Central memory CD4-positive, alpha-beta T cell (primary cell): Measurements from ENCODE around the gene ZNF679.
A peak's percentile ranks its signal among the peaks of the same experiment; 100 is the strongest.
"Not testable (repeated sequence)": the region's sequence is repeated elsewhere in the genome, so short reads cannot be mapped to it uniquely, and the experiment has no call there.

Experiments
- DNase-seq: peaks from one replicate; pipeline ENCODE4 v3.0.0; 2022

ZNF679 gene

GRCh38 chr7:64312826-64313225 lies 84.6 kb downstream of the ZNF679 start:
- DNase-seq, result no peak

- DNase-seq, result peak; percentile 86
These were observed 85.6 kb downstream of the ZNF679 start, which contains the start of gene ZNF736 for GRCh38 chr7:64313740-64314491. TSS of gene ZNF736 (plus strand) at chr7:64313961. CDS start at chr7:64314151, 190 bp downstream.

GRCh38 chr7:64314566-64314965 lies 86.3 kb downstream of the ZNF679 start:
- no peak for DNase-seq

GRCh38 chr7:64316031-64316742 lies 87.9 kb downstream of the ZNF679 start:
- DNase-seq, result not testable (repeated sequence)
